IPS DF 4.7 (cell line): ENCODE measurements around the gene TRMO.

Source experiments
- DNase-seq: peaks from one replicate; pipeline ENCODE4 v3.0.0-alpha.2; 2013; ENCODE audit warnings: low spot score; ENCODE audit errors: extremely low read depth

Gene TRMO

DNA sequence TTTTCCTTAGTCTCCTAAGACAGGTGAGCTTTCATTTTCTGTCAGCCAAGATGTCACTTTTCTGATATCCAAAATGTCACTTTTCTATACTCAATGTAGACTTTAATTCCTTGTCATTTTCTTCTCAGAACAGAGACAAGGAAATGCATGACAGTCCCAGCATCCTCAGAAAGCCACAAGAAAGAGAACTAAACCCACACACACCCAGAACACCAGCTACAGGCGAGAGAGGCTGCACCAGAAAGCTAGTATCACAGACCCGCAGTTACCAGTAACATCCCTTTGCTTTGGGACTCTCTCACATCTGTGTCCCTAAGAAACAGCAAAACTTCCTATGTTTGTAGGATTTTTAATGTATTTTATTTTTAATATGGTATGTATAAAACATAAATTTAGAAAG is 17.1 kb downstream of the TRMO start:
- DNase-seq, result no peak

DNA sequence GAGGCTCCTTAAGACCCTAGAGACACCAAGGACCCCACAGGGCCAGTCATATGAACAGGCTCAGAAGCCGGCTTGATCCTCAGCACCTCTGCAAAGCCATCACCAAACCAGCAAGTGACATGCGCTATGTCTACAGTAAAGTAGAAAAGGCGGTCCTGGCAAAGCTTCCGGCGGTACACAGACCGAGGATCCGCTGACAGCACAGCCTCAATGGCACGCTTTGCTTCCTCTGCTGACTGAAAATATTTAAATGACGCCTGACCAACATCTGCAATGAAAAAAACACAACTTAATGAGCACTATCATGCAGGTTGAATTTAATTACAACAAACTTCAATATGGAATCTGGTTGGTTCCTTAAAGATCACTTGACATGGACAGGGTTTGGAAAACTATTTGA is 17.6 kb downstream of the TRMO start:
- DNase-seq, result no peak

DNA sequence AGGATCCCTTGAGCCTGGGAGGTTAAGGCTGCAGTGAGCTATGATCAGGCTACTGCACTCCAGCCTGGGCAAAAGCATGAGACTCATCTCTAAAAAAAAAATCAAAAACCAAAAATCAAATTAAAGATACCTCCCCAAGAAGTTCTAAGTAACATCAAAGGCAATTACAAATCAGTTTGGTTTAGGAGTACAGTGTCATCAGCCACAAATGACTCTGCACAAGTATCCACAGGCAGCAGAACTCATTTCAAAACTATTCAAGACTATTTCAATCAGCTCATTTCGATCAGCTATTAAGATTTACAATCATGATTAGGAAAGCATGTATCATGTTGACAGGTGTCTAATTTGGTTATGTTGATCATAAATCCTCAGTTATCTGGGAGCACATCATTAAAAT is 19.1 kb downstream of the TRMO start:
- DNase-seq, result no peak

DNA sequence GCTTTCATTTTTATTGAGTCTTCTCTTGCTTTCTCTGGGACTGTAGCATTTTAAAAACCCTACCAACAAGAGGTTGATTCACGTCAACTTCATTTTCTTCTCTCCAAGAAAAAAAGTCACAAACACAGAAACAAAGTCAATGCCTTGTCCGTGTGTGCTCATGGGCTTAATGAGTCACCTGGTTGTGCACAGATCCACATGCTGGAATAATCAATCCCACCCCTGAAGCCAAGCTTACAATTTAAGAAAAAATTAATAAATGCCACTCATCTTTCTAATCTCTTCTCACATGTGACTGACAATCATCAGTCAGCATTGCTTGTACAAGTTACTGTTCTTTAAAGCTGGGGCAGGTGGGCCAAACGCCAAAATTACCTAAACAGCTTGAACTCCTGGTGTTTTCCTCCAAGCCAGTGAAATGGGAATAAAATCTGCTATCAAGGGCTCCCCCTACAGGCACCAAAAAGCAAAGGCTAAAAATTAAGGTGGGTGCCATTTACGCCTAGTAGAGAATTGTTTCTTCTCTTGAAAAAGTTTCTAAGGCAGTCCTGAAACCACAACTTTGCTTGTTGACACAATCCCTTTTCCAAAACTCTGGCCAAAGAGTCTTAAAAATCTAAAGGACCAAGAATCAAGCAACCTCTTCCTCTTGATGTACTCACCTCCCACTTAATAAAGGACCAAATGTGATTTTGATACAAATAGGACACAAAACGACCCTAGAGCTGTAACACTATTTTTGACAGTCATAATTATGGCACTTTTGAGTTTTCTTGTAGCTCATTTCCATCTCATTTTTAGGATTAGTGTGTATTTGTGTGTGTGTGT is 21.3 kb downstream of the TRMO start:
- DNase-seq, result no peak

DNA sequence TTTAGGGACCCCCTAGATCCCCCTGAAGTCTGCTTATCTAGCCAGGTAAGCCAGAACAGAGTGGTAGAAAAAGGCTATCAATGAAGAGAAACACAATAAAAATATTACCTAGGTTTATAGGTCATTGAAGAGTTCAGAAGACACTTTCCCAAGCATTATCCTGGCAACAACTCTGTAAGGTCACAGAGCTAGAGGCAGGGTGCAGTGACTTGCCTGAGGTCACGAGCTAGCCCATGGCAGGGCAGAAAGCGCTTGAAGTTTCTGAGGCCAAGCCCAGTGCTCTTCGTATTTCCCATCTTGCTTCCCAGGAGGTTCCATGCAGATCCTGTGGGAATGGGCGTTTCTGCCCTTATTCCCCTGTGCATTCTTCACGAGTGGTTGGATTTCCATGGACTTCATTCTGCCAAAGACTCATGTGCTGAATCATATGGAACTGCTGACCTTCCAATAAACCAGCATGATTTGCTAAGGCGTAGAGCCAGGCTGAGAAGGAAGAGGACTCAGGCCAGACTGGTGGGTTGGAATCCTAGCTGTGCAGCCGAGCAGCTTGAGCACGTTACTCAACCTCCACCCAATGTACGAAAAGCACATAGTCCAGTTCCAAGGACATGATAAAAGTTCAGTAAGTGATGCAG is 22.1 kb downstream of the TRMO start:
- no peak for DNase-seq

DNA sequence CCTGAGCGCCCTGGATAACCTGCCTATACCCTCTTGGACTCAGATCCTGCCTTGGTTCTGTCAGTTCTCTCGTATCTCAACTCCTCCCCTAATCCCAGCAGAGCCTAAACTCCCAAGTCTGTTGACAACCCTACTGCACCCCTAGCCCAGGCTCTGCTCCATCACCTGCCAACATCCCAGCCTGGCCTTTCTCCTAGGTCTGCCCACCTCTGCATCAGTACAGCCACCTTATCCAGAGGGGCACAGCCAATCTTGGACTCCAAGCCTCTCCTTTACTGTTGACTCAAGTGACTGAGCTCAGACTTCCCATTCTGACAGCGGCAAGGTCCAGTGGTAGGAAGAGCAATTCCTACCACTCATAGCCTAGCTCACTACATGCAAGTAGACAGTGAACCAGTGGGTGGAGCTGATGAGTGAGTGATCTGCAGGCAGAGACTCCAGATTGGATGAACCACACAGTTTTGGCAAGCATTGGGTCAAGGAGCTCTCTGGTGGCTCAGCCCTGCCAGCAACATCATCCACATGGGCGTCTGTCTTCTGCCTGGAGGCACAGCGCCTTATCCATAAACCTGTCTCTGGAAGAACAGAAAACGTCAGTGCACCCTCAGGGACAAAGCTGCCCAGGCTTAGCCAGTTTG is 26.5 kb downstream of the TRMO start:
- no peak for DNase-seq

DNA sequence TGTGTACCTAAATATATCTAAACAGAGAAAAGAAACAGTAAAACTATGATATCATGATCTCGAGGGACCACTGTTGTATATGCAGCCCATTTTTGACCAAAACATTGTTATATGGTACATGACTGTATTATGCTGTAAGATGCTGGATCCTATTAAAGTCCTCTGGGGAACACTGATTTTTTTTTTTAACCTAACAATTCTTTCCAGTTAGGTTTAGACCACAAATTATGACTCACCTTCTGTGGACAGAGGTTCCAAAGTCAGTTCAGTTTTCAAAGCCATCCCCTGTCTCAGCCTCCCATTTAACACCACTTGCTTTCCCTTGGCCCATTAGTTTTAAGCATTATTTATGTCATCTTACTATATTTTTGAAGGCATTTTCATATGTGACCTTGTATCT is 27.1 kb downstream of the TRMO start:
- DNase-seq, result no peak

DNA sequence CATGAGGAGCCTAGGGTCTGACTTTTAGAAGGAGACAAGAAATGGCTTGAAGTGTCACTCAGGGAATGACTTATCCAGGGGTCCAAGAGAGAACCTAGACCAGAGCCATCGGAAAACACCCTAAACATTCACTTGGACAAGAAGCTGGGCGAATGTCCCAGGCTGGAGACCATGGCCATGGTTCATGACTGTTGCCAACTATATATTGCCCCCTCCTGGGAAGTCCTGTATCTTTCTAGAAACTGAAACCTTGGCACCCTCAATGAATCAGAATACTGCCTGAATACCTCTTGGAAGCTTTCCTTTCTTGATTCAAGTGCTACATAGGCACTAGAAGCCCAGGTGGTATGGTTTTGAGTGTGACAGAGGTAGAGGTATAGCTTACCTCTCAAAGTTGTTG is 29.9 kb downstream of the TRMO start:
- no peak for DNase-seq

DNA sequence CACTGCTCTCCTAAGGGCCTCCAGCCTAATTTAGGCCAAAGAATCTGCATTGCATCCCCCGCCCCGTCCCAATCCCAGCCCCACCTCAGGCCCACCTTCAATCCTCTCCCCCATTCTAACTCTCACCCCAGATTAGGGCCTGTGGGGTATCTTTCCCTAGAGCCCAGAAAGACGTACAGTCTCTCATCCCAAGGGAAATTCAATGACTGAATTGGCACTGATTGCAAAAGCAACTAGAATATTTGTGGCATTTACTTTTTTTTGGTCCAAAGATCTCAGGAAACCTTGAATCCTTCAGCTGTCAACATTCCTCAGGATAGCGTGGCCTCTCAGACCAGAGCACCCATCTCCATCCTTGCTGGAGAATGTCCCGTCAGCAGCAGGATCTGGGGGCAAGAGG is 30.6 kb downstream of the TRMO start:
- no peak for DNase-seq

DNA sequence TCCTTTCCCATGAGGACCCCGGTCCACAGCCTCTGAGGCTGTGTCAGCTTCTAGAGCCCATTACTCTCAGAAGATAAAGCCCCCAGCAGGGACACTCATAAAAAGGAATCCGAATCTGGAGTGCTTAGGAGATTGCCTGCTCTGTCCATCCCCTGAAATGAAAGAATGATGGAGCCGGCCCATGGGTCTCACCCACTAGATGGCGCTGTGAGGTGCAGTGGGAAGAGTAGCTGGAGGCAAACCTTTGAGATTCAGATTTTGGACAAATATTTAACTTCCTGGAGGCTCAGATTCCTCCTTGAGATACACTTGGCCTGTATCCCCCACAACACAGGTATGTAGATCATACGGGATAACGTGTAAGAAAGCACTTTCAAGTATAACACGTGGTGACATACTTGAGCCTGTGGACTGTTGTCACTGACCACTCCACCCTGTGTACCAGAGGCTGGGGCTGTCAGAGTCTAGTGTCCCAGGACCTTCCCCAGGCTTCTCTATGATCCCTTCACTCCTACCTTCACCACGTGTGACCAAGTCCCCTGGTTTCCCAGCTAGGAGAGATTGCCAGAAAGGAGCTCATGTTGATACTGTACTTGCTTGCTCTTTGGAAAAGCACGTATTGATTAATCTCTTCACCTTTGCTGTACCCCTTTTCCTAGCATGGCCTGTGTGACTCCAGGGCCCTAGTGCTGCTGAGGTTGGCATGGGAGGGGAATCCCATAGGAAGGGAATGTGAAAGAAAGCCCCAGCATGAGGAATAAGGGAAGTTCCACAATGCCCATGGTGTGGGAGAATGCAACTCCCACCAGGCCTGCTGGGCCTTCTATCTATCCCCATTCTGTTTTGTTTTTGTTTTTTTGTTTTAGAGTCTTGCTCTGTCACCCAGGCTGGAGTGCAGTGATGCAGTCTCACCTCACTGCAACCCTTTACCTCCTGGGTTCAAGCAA is 32.1 kb downstream of the TRMO start:
- no peak for DNase-seq

DNA sequence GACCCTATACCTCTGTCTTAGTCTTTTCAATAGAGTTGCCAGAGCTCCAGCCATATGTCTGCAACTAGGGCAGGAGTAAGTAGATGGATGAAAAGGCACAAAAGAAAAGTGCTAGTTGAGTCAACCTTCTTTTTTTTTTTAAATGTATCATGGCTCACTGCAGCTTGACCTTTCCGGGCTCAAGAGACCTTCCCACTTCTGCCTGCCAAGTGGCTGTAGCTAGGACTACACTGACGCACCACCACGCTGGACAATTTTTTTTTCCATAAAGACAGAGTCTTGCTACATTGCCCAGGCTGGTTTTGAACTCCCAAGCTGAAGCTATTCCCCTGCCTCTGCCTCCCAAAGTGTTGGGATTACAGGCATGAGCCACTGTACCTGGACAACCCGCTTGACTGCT is 42.0 kb downstream of the TRMO start:
- DNase-seq, result no peak

DNA sequence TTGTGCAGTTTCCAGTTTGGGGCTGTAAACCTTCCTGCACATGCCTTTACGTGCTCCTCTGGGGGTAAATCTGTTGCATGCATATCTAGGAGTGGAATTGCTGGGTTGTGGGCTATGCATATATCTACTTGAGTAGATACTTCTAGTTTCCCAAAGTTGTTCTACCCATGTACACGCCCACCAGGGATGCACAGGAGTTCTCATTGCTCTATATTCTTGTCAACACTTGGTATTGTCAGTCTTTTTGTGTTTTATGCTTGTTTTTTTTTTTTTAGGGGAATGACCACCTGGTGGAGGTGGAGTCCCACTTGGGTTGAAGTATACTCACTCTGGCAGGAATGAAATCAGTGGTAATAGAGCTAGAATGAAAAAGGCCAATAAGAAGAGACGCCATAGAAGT is 46.2 kb downstream of the TRMO start:
- no peak for DNase-seq

DNA sequence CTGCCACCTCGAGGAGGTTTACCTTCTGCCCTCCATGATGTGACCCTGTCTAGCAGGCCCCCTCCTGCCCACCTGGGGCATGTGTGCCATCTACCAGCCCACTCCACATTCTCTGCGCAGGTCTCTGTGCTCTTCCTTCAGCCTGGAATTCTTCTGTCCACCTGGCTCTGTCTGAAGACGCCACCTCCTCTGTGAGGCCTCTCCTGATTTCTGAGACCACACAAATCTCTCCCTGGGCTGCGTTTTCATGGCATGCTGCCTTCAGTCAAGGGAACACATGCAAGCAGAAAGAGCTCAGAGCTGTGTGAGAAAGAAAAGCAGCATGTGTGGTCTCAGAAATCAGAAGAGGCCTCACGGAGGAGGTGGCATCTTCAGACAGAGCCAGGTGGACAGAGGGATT is 47.2 kb downstream of the TRMO start:
- no peak for DNase-seq

DNA sequence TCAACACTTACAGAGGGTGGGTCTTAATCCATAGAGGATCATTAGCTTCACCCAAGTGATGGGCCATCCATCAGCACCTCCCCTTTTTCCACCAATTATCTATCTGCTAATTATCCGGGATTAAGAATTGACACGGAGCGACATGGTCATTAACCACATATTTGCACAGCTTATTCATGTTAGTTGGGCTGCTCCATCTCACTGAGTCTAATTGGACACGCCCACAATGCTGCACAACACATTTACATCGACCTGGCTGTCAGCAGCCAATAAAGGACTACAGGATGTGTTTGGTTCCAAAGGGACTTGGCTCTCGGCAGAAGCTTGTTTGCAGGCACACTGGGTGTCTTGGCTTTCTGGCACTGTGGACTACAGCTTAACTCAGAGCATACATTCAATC is 47.7 kb downstream of the TRMO start:
- no peak for DNase-seq

DNA sequence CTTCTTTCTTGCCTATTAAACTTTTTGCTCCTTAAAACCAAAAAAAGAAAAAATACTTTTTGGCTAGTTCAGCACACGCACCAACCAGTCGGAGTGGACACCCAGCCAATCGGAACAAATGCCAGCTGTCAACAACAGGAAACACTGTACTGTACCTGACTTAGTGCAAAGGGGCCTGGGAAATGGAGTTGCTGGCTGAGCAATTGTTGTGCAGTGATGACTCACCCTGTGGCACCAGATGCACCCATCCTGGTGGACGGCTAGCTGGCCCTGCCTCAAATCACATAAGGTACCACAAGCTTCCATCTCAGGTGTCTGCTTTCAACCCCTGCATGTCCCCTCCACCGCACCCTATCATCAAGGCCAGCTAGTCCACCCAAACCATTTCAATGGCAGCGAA is 48.4 kb downstream of the TRMO start:
- DNase-seq, result no peak

DNA sequence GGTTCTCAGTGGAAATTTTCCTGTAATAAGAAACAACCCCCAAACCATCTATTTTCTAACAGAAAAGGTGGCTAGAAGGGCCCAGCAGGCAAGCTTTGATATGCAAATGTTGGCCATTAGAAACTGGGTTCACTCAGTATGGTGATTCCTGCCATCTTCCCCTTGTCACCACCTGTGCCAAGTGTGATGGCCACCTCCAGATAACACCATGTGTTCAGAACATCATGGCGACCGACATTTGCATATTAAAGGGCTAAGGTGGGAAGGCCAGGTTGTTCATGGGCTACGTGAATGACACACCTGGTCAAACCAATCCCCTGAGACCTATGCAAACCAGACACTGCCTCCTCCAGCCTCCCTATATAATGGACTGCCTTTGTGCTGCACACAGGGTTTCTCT is 48.9 kb downstream of the TRMO start:
- no peak for DNase-seq

DNA sequence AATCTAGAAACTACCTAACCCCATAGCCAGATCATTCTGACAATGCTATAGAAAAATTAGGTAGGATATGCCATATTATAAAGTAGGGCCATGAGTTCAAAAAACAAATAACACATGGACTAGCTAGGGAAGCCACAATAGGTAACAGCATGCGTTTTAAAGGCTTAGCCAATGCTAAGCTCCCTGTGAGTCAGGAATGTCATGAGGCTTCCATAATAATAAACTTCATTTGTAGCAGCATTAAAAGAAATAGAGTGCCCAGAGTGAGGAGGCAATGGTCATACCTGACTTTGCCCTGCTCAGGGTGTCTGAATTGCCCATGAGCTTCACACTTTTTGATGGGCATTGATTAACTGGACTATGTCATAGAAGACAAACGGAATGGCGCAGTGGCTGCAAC is 53.4 kb downstream of the TRMO start:
- no peak for DNase-seq

DNA sequence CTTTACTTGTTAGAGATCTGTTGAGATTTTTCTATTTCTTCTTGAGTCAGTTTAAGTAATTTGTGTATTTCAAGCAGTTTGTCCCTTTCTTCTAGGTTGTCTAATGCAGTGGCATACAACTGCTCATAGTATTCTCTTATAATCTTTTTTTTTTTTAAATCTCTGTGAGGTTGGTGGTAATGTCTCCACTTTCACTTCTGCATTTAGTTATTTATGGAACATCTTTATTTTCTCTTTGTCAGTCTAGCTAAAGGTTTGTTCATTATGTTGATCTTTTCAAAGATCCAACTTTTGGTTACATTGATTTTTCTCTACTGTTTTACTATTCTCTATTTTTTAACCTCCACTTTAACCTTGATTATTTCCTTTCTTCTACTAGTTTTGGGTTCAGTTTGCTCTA is 55.5 kb downstream of the TRMO start:
- no peak for DNase-seq

DNA sequence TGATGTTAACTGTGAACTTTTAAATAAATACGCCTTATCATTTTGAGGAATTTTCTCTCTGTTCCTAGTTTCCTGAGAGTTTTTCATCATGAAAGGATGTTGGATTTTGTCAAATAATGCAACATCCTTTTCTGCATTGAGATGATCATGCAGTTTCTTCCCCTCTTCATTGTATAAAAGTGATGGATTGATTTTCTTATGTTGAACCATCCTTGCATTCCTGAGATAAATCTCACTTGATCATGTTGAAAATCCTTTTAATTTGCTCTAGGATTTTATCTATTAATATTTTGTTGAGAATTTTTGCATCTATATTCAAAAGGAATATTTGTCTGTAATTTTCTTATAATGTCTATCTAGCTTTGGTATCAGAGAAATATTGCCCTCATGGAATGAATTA is 56.0 kb downstream of the TRMO start:
- DNase-seq, result no peak

DNA sequence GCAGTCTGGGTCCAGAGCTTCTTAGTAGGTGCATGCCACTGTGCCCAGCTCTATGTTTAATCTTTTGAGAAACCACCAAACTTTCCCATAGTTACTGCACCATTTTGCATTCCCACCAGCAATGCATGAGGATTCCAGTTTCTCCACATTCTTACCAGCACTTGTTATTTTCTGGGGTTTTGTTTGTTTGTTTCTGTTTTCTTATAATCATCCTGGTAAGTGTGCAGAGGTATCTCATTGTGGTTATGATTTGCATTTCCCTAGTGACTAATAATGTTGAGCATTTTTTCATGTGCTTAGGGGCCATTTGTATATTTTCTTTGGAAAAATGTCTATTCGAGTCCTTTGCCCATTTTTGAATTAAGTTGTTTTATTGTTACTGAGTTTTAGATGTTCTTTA is 57.9 kb downstream of the TRMO start:
- DNase-seq, result no peak

DNA sequence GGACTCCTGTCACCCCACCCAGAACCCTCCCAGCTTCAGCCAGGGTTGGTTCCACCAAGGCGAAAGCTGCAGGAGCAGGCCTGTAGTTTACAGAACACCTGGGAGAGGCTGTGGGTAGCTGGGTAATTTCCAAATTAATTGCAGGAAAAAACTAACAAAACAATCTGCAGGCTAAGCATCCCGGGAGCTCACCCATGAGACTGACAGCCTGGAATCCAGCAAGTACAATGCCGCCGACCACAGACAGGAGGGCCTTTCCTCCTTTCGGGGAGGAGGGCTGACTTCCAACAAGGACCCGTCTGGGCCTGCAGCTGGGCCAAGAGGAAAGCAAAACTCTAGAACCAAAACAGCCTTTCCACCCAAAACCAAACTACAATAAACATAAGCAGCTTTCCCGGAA is 59.0 kb downstream of the TRMO start:
- DNase-seq, result no peak

DNA sequence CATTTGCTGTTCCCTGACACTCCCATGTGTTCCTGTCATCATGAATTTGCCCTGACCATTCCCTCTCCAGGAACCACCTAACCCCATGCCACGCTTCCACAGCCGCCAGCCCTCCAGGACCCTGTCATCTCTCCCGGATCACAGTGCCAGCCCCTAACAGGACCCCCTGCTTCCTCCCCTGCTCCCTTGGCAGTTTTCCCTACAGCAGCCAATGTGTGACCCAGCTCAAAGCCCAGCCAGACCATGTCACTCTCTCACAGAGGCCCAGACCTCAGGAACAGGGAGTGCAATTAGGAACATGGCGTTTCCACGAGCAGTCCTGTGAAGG is 61.2 kb downstream of the TRMO start:
- DNase-seq, result no peak
